WTC11 (cell line): ENCODE data around the gene WWOX. TPM values are rescaled to one million over a fixed set of nuclear protein-coding genes. Genes with fewer than 3 reads are reported as not detected.

Source experiments
- ATAC-seq: fragments of 200-7000 bp; cut with Tn5 transposase; 2 replicates; pipeline ENCODE4 v1.10.0; 2021; ENCODE audit warnings: mild to moderate bottlenecking, moderate library complexity
- CTCF ChIA-PET: fragments of 300-600 bp; sonication (Branson Sonifier 250); formaldehyde crosslinking; loops from one replicate; lab custom pipeline; 2021; ENCODE audit warnings: antibody characterized with exemption; lab: Charles Lee
- POLR2A ChIA-PET: fragments of 350-600 bp; sonication (Branson Sonifier 250); formaldehyde crosslinking; loops from one replicate; lab custom pipeline; 2021; ENCODE audit warnings: antibody characterized with exemption; lab: Charles Lee
- DNase-seq: peaks from one replicate; pipeline ENCODE4 v3.0.0; 2021; ENCODE audit warnings: low spot score
- H3K27ac Mint-ChIP-seq: 2 replicates; pipeline ENCODE4 v1.8.0; 2021; ENCODE audit warnings: mixed read lengths
- H3K27me3 Mint-ChIP-seq: 2 replicates; pipeline ENCODE4 v1.8.0; 2021; ENCODE audit warnings: low read depth, mild to moderate bottlenecking, moderate library complexity, mixed read lengths
- H3K36me3 Mint-ChIP-seq: 2 replicates; pipeline ENCODE4 v1.8.0; 2021; ENCODE audit warnings: mixed read lengths
- H3K4me1 Mint-ChIP-seq: 2 replicates; pipeline ENCODE4 v1.8.0; 2022; ENCODE audit warnings: mixed read lengths
- H3K4me3 Mint-ChIP-seq: 2 replicates; pipeline ENCODE4 v1.8.0; 2021; ENCODE audit warnings: mild to moderate bottlenecking, moderate library complexity, mixed read lengths
- H3K9me3 Mint-ChIP-seq: 2 replicates; pipeline ENCODE4 v1.8.0; 2021; ENCODE audit warnings: mixed read lengths
- AR ChIP-seq: fragments of 250-450 bp; sonication (Bioruptor Pico); IDR thresholded peaks from 2 replicates; pipeline ENCODE4 v1.9.0; 2021; ENCODE audit warnings: mild to moderate bottlenecking
- E2F4 ChIP-seq: sonication (generic); formaldehyde crosslinking; IDR thresholded peaks from 2 replicates; pipeline ENCODE4 v1.8.1; 2022; ENCODE audit warnings: low read depth, mild to moderate bottlenecking, moderate library complexity, missing genetic modification reagents, borderline replicate concordance
- ERG ChIP-seq: fragments of 250-450 bp; sonication (Bioruptor Pico); IDR thresholded peaks from 2 replicates; pipeline ENCODE4 v1.8.0; 2021; ENCODE audit warnings: mild to moderate bottlenecking
- FOXK1 ChIP-seq: sonication (generic); formaldehyde crosslinking; IDR thresholded peaks from 2 replicates; pipeline ENCODE4 v1.8.0; 2022; ENCODE audit warnings: mild to moderate bottlenecking, moderate library complexity, missing genetic modification reagents
- FOXP1 ChIP-seq: sonication (generic); formaldehyde crosslinking; IDR thresholded peaks from 2 replicates; pipeline ENCODE4 v1.8.0; 2022; ENCODE audit warnings: missing genetic modification reagents, mild to moderate bottlenecking, moderate library complexity, borderline replicate concordance
- GABPB1 ChIP-seq: sonication (generic); formaldehyde crosslinking; IDR thresholded peaks from 2 replicates; pipeline ENCODE4 v1.8.1; 2023; ENCODE audit warnings: mild to moderate bottlenecking, missing genetic modification reagents
- MAX ChIP-seq: sonication (generic); formaldehyde crosslinking; IDR thresholded peaks from 2 replicates; pipeline ENCODE4 v1.8.0; 2022; ENCODE audit warnings: mild to moderate bottlenecking, missing genetic modification reagents
- NFE2L1 ChIP-seq: sonication (generic); formaldehyde crosslinking; IDR thresholded peaks from 2 replicates; pipeline ENCODE4 v1.8.1; 2023; ENCODE audit warnings: missing genetic modification reagents
- PRRX2 ChIP-seq: fragments of 250-450 bp; sonication (Bioruptor Pico); IDR thresholded peaks from 2 replicates; pipeline ENCODE4 v1.8.0; 2021; ENCODE audit warnings: mild to moderate bottlenecking
- RELA ChIP-seq: sonication (generic); formaldehyde crosslinking; IDR thresholded peaks from 2 replicates; pipeline ENCODE4 v1.8.1; 2022; ENCODE audit warnings: missing genetic modification reagents, mild to moderate bottlenecking, borderline replicate concordance
- RORB ChIP-seq: fragments of 250-450 bp; sonication (Bioruptor Pico); IDR thresholded peaks from 2 replicates; pipeline ENCODE4 v1.9.0; 2021; ENCODE audit warnings: mild to moderate bottlenecking
- SMAD4 ChIP-seq: sonication (generic); formaldehyde crosslinking; IDR thresholded peaks from 2 replicates; pipeline ENCODE4 v1.8.0; 2022; ENCODE audit warnings: mild to moderate bottlenecking, missing genetic modification reagents
- ZBTB21 ChIP-seq: sonication (generic); formaldehyde crosslinking; IDR thresholded peaks from 2 replicates; pipeline ENCODE4 v1.8.1; 2023; ENCODE audit warnings: mild to moderate bottlenecking, missing genetic modification reagents, borderline replicate concordance
- ZNF219 ChIP-seq: sonication (generic); formaldehyde crosslinking; IDR thresholded peaks from 2 replicates; pipeline ENCODE4 v1.8.0; 2023; ENCODE audit warnings: missing genetic modification reagents, mild to moderate bottlenecking, borderline replicate concordance
- ZNF232 ChIP-seq: sonication (generic); formaldehyde crosslinking; IDR thresholded peaks from 2 replicates; pipeline ENCODE4 v1.8.0; 2022; ENCODE audit warnings: mild to moderate bottlenecking, missing genetic modification reagents
- ZNF281 ChIP-seq: sonication (generic); formaldehyde crosslinking; IDR thresholded peaks from 2 replicates; pipeline ENCODE4 v1.8.0; 2023; ENCODE audit warnings: mild to moderate bottlenecking, missing genetic modification reagents
- ZNF317 ChIP-seq: sonication (generic); formaldehyde crosslinking; IDR thresholded peaks from 2 replicates; pipeline ENCODE4 v1.8.1; 2023; ENCODE audit warnings: low read depth, mild to moderate bottlenecking, moderate library complexity, missing genetic modification reagents, borderline replicate concordance
- ZNF512 ChIP-seq: sonication (generic); formaldehyde crosslinking; IDR thresholded peaks from 2 replicates; pipeline ENCODE4 v1.8.1; 2022; ENCODE audit warnings: missing genetic modification reagents, borderline replicate concordance
- total RNA-seq: library from RNA; stranded (reverse); gene quantifications from 3 replicates; pipeline ENCODE4 v1.2.3, GENCODE V29; 2021

WWOX gene
- total RNA-seq, 1 experiment from 2014 or later, result 15.7 TPM

- peaks cover 23% of the 10 kb centered on the region for H3K4me1 Mint-ChIP-seq
- DNase-seq (no peak), ATAC-seq (no peak)
- POLR2A ChIA-PET, result no interaction called here
- no peak overlapping the region for H3K27ac Mint-ChIP-seq
- H3K27me3 Mint-ChIP-seq, result no peaks in the 10 kb centered on the region
- TF ChIP-seq RORB, result no peak
- CTCF ChIA-PET, result no interaction called here
- H3K9me3 Mint-ChIP-seq, result peaks cover 5% of the 10 kb centered on the region
- H3K4me3 Mint-ChIP-seq, result no peak overlapping the region
- no peaks in the 10 kb centered on the region for H3K36me3 Mint-ChIP-seq
Observed at GRCh38 chr16:79184464-79185030, 1085.1 kb downstream of the WWOX start.

- H3K4me3 Mint-ChIP-seq, result no peak overlapping the region
- ChIA-PET CTCF (no interaction called here), POLR2A (no interaction called here)
- no peak for ATAC-seq
- no peak overlapping the region for H3K27ac Mint-ChIP-seq
- DNase-seq, result no peak
- peaks cover 24% of the 10 kb centered on the region for H3K4me1 Mint-ChIP-seq
- H3K27me3 Mint-ChIP-seq, result no peaks in the 10 kb centered on the region
- no peaks in the 10 kb centered on the region for H3K9me3 Mint-ChIP-seq
- no peaks in the 10 kb centered on the region for H3K36me3 Mint-ChIP-seq
- TF ChIP-seq ZNF232 (CRISPR knock-in tag) (no peak), ZBTB21 (CRISPR knock-in tag) (no peak), FOXP1 (CRISPR knock-in tag) (no peak), FOXK1 (CRISPR knock-in tag) (no peak), ZNF219 (no peak), MAX (CRISPR knock-in tag) (no peak), GABPB1 (CRISPR knock-in tag) (no peak), ERG (CRISPR knock-in tag) (no peak), SMAD4 (CRISPR knock-in tag) (no peak), E2F4 (no peak), AR (CRISPR knock-in tag) (no peak), NFE2L1 (CRISPR knock-in tag) (no peak), ZNF317 (CRISPR knock-in tag) (no peak), ZNF512 (CRISPR knock-in tag) (no peak), PRRX2 (CRISPR knock-in tag) (no peak), ZNF281 (no peak), RELA (CRISPR knock-in tag) (no peak)
Observed at GRCh38 chr16:79185711-79186110, 1086.3 kb downstream of the WWOX start.
